BLaER1 (cell line): ENCODE measurements around the gene SMIM24.
"Not testable (repeated sequence)": the region's sequence is repeated elsewhere in the genome, so short reads cannot be mapped to it uniquely, and the experiment has no call there.

Experiments used
- H3K27ac ChIP-seq: shearing (Covaris generic); formaldehyde crosslinking; 2 replicates; pipeline ENCODE4 v1.8.1; 2022
- H3K27me3 ChIP-seq: shearing (Covaris generic); formaldehyde crosslinking; 2 replicates; pipeline ENCODE4 v1.8.1; 2022
- H3K36me3 ChIP-seq: shearing (Covaris generic); formaldehyde crosslinking; 2 replicates; pipeline ENCODE4 v1.8.1; 2022
- H3K4me1 ChIP-seq: shearing (Covaris generic); formaldehyde crosslinking; 2 replicates; pipeline ENCODE4 v1.8.1; 2022
- H3K4me2 ChIP-seq: shearing (Covaris generic); formaldehyde crosslinking; 2 replicates; pipeline ENCODE4 v1.8.1; 2022
- H3K4me3 ChIP-seq: shearing (Covaris generic); formaldehyde crosslinking; 2 replicates; pipeline ENCODE4 v1.8.1; 2022
- H3K9ac ChIP-seq: shearing (Covaris generic); formaldehyde crosslinking; 2 replicates; pipeline ENCODE4 v1.8.1; 2022
- H3K9me3 ChIP-seq: shearing (Covaris generic); formaldehyde crosslinking; 2 replicates; pipeline ENCODE4 v1.8.1; 2022
- H4K20me1 ChIP-seq: shearing (Covaris generic); formaldehyde crosslinking; 2 replicates; pipeline ENCODE4 v1.8.1; 2022
- Cebpa-rat ChIP-seq: shearing (Covaris generic); IDR thresholded peaks from 2 replicates; pipeline ENCODE4 v1.8.1; 2022

Gene SMIM24

DNA sequence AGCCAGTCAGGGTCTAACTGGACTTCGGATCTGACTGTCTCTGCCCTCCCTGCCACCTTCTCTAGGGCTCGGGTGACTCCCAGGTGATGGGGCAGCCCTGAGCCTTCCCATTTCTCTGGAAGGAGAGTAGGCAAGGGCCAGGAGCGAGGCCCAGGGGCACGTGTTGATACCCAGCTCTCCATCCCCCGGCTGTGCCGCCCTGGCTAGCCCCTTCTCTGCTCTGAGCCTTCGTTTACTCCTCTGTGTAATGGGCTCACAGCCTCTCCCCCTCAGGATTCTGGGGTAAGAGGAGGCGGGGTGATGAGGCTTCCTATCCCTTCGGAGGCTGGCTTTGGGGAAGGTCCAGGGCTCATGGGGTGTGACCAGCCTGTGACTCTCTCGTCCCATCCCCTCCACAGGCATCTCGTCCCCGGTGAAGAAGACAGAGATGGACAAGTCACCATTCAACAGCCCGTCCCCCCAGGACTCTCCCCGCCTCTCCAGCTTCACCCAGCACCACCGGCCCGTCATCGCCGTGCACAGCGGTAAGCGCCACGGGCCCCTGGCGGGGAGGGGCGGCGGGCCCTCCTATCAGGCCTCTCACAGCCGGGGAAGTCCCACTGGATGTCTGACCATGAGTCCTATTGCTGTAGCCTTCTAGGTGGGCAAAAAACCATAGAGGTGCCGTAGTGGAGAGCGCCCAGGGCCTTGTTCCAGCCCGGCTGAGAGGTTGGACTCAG is 31.6 kb downstream of the SMIM24 start:
- Histone ChIP-seq H3K4me3 (no peak overlapping the region), H3K27me3 (no peaks in the 10 kb centered on the region), H3K4me2 (no peak overlapping the region), H4K20me1 (peaks cover 52% of the 10 kb centered on the region), H3K9me3 (no peaks in the 10 kb centered on the region), H3K9ac (no peak overlapping the region), H3K36me3 (peaks cover 93% of the 10 kb centered on the region), H3K27ac (no peak overlapping the region), H3K4me1 (peaks cover 40% of the 10 kb centered on the region)
- no peak for TF ChIP-seq Cebpa-rat

DNA sequence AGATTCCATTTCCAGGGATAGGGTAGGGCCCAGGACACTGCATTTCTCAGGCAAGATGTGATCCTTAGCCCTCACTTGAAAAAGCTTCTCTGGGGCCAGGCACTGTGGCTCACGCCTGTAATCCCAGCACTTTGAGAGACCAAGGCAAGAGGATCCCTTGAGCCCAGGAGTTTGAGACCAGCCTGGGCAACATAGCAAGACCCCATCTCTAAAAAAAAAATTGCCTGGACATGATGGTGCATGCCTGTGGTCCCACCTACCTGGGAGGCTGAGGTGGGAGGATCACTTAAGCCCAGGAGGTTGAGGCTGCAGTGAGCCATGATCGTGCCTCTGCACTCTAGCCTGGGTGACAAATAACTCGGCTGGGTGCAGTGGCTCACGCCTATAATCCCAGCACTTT is 33.7 kb downstream of the SMIM24 start:
- peaks cover 54% of the 10 kb centered on the region for H4K20me1 ChIP-seq
- H3K4me1 ChIP-seq: peaks cover 58% of the 10 kb centered on the region
- not testable (repeated sequence) for H3K27ac ChIP-seq, H3K4me2 ChIP-seq, H3K4me3 ChIP-seq, H3K9me3 ChIP-seq, H3K27me3 ChIP-seq, H3K9ac ChIP-seq
- H3K36me3 ChIP-seq: peaks cover 89% of the 10 kb centered on the region

DNA sequence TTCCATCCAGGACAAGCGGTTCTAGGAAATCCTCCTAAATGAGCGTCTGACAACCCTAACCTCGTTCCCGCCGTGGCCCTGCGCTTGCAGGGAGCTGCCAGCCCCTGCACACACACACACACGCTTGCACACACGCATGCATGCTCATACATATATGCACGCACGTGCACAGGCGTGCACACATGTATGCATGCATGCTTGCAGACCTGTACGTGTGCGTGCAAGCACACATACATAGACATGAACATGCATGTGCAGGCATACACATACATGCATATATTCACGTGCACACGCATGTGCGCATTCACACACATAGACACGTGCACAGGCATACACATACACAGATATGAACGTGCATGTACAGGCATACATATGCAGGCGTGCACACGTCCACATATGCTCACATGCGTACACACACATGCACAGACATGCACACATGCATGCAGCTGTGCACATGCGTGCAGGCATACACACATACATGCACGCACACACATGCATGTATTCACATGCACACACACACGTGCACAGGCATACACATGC is 35.6 kb downstream of the SMIM24 start:
- no peak overlapping the region; the same call in 1 of the 2 replicates for H3K4me3 ChIP-seq
- H3K4me1 ChIP-seq: peaks cover 62% of the 10 kb centered on the region
- no peaks in the 10 kb centered on the region for H3K9me3 ChIP-seq
- H3K27me3 ChIP-seq: no peaks in the 10 kb centered on the region
- H4K20me1 ChIP-seq: peaks cover 72% of the 10 kb centered on the region
- H3K9ac ChIP-seq: no peak overlapping the region
- H3K36me3 ChIP-seq: peaks cover 80% of the 10 kb centered on the region
- H3K4me2 ChIP-seq: peak overlapping the region; percentile 85
- no peak overlapping the region for H3K27ac ChIP-seq
- TF ChIP-seq Cebpa-rat: no peak

DNA sequence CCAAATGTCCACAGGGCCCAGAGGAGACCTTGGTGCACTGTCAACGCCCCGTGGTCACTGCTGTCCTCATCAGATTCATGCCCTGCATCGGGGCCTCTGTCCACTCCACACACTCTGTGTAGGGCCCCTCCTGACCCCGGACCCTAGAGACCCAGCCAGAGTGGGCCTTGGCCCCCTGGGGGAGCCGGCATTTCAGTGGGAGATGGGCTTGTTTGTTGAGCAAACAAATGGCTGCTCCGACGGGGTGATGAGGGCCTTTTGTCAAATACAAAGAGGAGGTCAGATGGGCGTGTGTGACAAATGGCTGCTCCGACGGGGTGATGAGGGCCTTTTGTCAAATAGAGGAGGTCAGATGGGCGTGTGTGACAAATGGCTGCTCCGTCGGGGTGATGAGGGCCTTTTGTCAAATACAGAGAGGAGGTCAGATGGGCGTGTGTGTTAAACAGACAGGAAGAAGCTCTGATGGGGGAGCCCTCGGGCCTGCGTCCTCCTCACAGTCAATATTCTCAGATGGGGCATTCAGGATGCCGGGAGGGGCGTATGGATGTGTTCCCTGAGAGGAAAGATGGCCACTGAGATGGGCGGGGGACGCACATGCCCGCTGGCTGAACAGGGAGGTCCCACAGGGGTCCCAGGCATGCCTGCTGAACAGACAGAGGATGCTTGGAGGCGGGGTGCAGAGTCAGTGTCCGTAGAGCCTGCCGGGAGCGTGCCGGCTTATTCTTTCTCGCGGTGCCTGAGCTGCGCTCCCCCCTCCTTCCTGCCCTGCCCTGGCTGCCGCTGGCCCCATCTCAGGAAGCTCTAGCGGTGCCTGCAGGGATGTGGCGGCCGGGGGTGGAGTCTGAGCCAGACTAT is 36.3 kb downstream of the SMIM24 start:
- Histone ChIP-seq H3K9me3 (no peaks in the 10 kb centered on the region), H3K27me3 (no peaks in the 10 kb centered on the region), H3K4me1 (peaks cover 62% of the 10 kb centered on the region), H3K36me3 (peaks cover 74% of the 10 kb centered on the region), H3K4me2 (peak overlapping the region; percentile 85), H4K20me1 (peaks cover 72% of the 10 kb centered on the region), H3K4me3 (no peak overlapping the region; the same call in 1 of the 2 replicates), H3K9ac (peak overlapping the region; percentile 57), H3K27ac (peak overlapping the region; percentile 60)
- TF ChIP-seq Cebpa-rat: no peak

DNA sequence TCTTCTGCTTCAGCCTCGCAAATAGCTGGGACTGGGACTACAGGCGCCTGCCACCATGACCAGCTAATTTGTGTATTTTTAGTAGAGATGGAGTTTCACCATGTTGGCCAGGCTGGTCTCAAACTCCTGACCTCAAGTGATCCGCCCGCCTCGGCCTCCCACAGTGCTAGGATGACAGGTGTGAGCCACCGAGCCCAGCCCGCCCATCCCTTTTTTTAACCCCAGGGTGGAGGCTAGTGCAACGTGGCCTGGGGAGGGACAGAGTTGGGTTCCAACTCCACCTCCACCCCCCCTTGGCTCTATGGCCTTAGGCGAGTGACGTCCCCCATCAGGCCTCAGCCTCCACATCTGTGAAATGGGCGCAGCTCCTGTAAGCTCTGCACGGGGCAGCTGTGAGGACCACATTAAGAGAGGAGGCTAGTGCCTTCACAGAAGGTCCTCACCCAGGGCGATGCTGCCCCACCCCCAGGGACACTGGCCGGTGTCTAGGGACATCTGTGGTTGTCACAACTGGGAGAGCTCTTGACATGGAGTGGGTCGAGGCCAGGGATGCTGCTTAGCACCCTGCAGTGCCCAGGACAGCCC is 37.7 kb downstream of the SMIM24 start:
- no peaks in the 10 kb centered on the region for H3K27me3 ChIP-seq
- H3K27ac ChIP-seq: no peak overlapping the region
- TF ChIP-seq Cebpa-rat: no peak
- peak overlapping the region; percentile 85; the same call in 1 of the 2 replicates for H3K4me2 ChIP-seq
- no peak overlapping the region for H3K9ac ChIP-seq
- peaks cover 74% of the 10 kb centered on the region for H3K36me3 ChIP-seq
- H3K9me3 ChIP-seq: no peaks in the 10 kb centered on the region
- peaks cover 62% of the 10 kb centered on the region for H3K4me1 ChIP-seq
- peaks cover 69% of the 10 kb centered on the region for H4K20me1 ChIP-seq
- no peak overlapping the region for H3K4me3 ChIP-seq

DNA sequence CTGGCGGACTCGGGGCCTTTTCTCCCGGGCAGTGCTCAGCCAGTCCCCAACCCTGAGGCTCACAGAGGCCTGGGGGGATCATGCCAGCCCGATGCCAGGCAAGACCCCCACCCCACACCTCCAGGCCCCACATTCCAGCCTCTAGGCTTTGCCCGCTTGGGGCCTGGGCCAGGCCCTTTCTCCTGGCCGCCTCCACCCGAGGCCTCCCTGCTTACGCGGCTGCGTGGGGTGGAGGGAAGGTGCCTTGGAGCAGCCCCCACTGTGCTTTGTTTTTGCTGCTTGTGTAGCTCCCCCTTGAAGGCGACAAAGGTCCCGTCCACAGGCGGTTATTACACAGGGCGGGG is 38.4 kb downstream of the SMIM24 start:
- Histone ChIP-seq H4K20me1 (peaks cover 65% of the 10 kb centered on the region), H3K4me1 (peaks cover 62% of the 10 kb centered on the region), H3K4me3 (no peak overlapping the region), H3K9me3 (no peaks in the 10 kb centered on the region), H3K36me3 (peaks cover 75% of the 10 kb centered on the region), H3K9ac (0 out of 2 replicates have a peak overlapping the region, but pooled peaks have one; percentile 12), H3K27me3 (no peaks in the 10 kb centered on the region), H3K27ac (peak overlapping the region; percentile 56), H3K4me2 (peak overlapping the region; percentile 55)
- TF ChIP-seq Cebpa-rat: no peak

DNA sequence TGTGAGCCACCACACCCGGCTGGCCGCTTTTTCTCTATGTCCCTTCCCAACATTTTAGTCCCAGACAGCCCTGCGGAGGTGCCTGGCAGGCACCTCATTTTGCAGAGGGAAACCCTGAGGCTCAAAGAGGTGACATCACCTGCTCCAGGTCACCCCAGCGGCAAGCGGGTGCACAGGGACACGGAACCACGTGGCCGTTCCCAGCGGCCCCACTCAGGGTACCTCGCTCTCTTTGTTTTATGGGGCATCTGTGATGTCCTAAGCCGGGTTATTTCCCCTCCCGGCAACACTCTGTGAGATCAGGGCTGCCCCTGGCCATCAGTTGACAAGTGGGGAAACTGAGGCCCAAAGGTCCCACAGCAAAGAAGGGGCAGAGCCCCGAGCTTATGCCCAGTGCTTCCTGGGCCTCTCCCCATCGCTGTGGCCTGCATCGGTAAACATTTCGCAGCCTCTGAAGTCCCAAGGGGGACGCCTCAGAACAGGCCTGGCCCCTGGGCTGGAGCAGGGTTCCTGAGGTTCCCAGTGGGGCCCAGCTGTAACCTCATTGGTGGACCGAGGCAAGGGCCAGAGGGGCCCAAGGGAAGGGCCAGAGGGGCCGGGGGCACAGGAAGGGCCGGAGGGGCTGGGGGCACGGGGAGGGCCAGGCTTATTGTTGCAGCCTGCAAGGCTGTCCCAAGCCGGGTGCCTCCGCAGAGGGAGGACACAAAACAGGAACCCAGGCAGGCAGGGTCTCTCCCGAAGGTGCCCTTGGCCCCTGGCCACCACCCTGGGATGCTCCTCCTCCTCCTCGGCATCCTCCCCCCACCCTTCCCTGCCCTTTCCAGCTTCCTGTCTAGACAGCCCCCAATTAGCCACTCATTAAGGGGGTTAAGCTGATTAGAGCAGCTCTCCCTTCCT is 39.0 kb downstream of the SMIM24 start:
- Histone ChIP-seq H3K9me3 (no peaks in the 10 kb centered on the region), H3K27me3 (no peaks in the 10 kb centered on the region), H3K4me2 (peak overlapping the region; percentile 55), H3K9ac (peak overlapping the region; percentile 28; the same call in 1 of the 2 replicates), H4K20me1 (peaks cover 60% of the 10 kb centered on the region), H3K27ac (peak overlapping the region; percentile 56), H3K36me3 (peaks cover 76% of the 10 kb centered on the region), H3K4me1 (peaks cover 62% of the 10 kb centered on the region), H3K4me3 (no peak overlapping the region)
- TF ChIP-seq Cebpa-rat: no peak

DNA sequence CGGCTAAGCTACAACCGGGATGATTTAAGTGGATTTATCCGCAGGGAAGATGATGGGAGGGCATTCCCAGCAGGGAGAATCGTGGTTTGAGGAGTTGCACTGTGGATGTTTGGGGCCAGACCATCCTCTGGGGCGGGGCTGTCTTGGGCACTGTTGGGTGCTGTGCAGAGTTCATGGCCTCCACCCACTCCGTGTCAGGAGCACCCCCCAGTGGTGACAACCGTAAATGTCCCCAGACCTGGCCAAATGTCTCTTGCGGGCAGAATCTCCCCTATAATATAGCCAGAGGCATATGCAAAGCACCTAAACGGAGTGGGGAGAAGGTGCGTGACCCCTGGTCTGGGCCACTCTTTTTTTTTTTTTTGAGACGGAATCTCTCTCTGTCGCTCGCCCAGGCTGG is 40.2 kb downstream of the SMIM24 start:
- H4K20me1 ChIP-seq: peaks cover 47% of the 10 kb centered on the region
- no peak overlapping the region for H3K27ac ChIP-seq
- no peak overlapping the region for H3K4me2 ChIP-seq
- peaks cover 57% of the 10 kb centered on the region for H3K4me1 ChIP-seq
- TF ChIP-seq Cebpa-rat: no peak
- H3K9me3 ChIP-seq: no peaks in the 10 kb centered on the region
- peaks cover 72% of the 10 kb centered on the region for H3K36me3 ChIP-seq
- H3K27me3 ChIP-seq: no peaks in the 10 kb centered on the region
- no peak overlapping the region for H3K9ac ChIP-seq
- no peak overlapping the region for H3K4me3 ChIP-seq
